ENCODE data around the gene TUBG2. TPM values are rescaled to one million over a fixed set of nuclear protein-coding genes. Genes with fewer than 3 reads are reported as not detected.

The TUBG2 gene
- total and polyA plus RNA-seq, 2 donors (not counting 1 experiment from before 2014, with no cell fraction given), result 16.7 to 19.0 TPM

GRCh38 chr17:42632949-42633444 is 26.1 kb upstream of the TUBG2 start:
- Mint-ChIP-seq H3K9me3 (ENCODE audit: insufficient read depth) (no peaks in the 10 kb centered on the region), H3K27ac (peak overlapping the region; percentile 32), H3K4me1 (no peaks in the 10 kb centered on the region), H3K4me3 (no peak overlapping the region), H3K27me3 (no peaks in the 10 kb centered on the region)
- ChIA-PET CTCF (interaction anchor here (1.5 kb wide), 1 partner anchor 46 kb away, joined by 4 read pairs; no protein-coding TSS in a partner anchor), POLR2A (no interaction called here)
- H3K27ac ChIP-seq (ENCODE audit: low read length in 2 of 2), result no peak overlapping the region
- H2AFZ ChIP-seq (ENCODE audit: insufficient read depth, low read depth, low read length, poor library complexity, severe bottlenecking), result no peak overlapping the region
- no peaks in the 10 kb centered on the region for H3K9me3 ChIP-seq (ENCODE audit: control extremely low read depth in 1 of 3, control insufficient read depth in 2 of 3, insufficient read depth in 1 of 3, low read length in 2 of 3)
- H4K20me1 ChIP-seq (ENCODE audit: control insufficient read depth, insufficient read depth, low read length, poor library complexity, severe bottlenecking), result no peaks in the 10 kb centered on the region
- no peak overlapping the region for H3K9ac ChIP-seq (ENCODE audit: low read length)
- no peaks in the 10 kb centered on the region for H3K4me1 ChIP-seq (ENCODE audit: control insufficient read depth in 2 of 2, insufficient read depth in 2 of 2, low read length in 2 of 2)
- H3K4me3 ChIP-seq (ENCODE audit: control extremely low read depth in 1 of 5, extremely low read depth in 1 of 5, insufficient read depth in 1 of 5, low read depth in 2 of 5, low read length in 4 of 5), result no peak overlapping the region
- 87% methylated on average over 9 of the region's 9 CpGs for WGBS (ENCODE audit: insufficient coverage)
- intact Hi-C loops (cut with micrococcal nuclease), result no loop called here
- DNase-seq, result no peak
- no peaks in the 10 kb centered on the region for H3K36me3 ChIP-seq (replicated peaks in 1 of 2; ENCODE audit: control extremely low read depth in 1 of 2, control insufficient read depth in 1 of 2, extremely low read depth in 1 of 2, insufficient read depth in 2 of 2, low read length in 1 of 2)
- no peak for TF ChIP-seq CTCF (IDR thresholded peaks at IDR 0.05)
- no peak for TF ChIP-seq EZH2 (IDR thresholded peaks at IDR 0.05; ENCODE audit: borderline replicate concordance, insufficient read depth, low read depth, low read length, poor library complexity, severe bottlenecking)
- no peaks in the 10 kb centered on the region for H3K27me3 ChIP-seq (replicated peaks in 1 of 4; ENCODE audit: control extremely low read depth in 1 of 4, control insufficient read depth in 3 of 4, insufficient read depth in 4 of 4, low read length in 3 of 4)
- no peak for ATAC-seq (ENCODE audit: low read depth)
- no peaks in the 10 kb centered on the region for H3K79me2 ChIP-seq (ENCODE audit: control insufficient read depth, insufficient read depth, low read length)
- no peak overlapping the region for H3K4me2 ChIP-seq (replicated peaks; ENCODE audit: low read depth, low read length, poor library complexity, severe bottlenecking)

- Histone ChIP-seq H3K9me3 (ENCODE audit: control extremely low read depth in 1 of 3, control insufficient read depth in 2 of 3, insufficient read depth in 1 of 3, low read length in 2 of 3) (no peaks in the 10 kb centered on the region), H3K27me3 (replicated peaks in 1 of 4; ENCODE audit: control extremely low read depth in 1 of 4, control insufficient read depth in 3 of 4, insufficient read depth in 4 of 4, low read length in 3 of 4) (peaks cover 0 to 13% (median 0%) of the 10 kb centered on the region in 4 experiments), H3K27ac (ENCODE audit: low read length in 2 of 2) (no peak overlapping the region), H3K4me3 (ENCODE audit: control extremely low read depth in 1 of 5, extremely low read depth in 1 of 5, insufficient read depth in 1 of 5, low read depth in 2 of 5, low read length in 4 of 5) (no peak overlapping the region), H3K4me2 (replicated peaks; ENCODE audit: low read depth, low read length, poor library complexity, severe bottlenecking) (no peak overlapping the region), H3K79me2 (ENCODE audit: control insufficient read depth, insufficient read depth, low read length) (no peaks in the 10 kb centered on the region), H3K36me3 (replicated peaks in 1 of 2; ENCODE audit: control extremely low read depth in 1 of 2, control insufficient read depth in 1 of 2, extremely low read depth in 1 of 2, insufficient read depth in 2 of 2, low read length in 1 of 2) (no peaks in the 10 kb centered on the region), H3K4me1 (ENCODE audit: control insufficient read depth in 2 of 2, insufficient read depth in 2 of 2, low read length in 2 of 2) (no peaks in the 10 kb centered on the region), H4K20me1 (ENCODE audit: control insufficient read depth, insufficient read depth, low read length, poor library complexity, severe bottlenecking) (no peaks in the 10 kb centered on the region), H3K9ac (ENCODE audit: low read length) (no peak overlapping the region), H2AFZ (ENCODE audit: insufficient read depth, low read depth, low read length, poor library complexity, severe bottlenecking) (no peak overlapping the region)
- WGBS (ENCODE audit: insufficient coverage), result 84% methylated on average over 6 of the region's 7 CpGs
- H3K4me3 Mint-ChIP-seq, result no peak overlapping the region
- no peak overlapping the region for H3K27ac Mint-ChIP-seq
- DNase-seq, result no peak
- no peaks in the 10 kb centered on the region for H3K9me3 Mint-ChIP-seq (ENCODE audit: insufficient read depth)
- ATAC-seq (ENCODE audit: low read depth), result no peak
- H3K4me1 Mint-ChIP-seq, result no peaks in the 10 kb centered on the region
- peaks cover 8% of the 10 kb centered on the region for H3K27me3 Mint-ChIP-seq
- intact Hi-C loops (cut with micrococcal nuclease), result no loop called here
- POLR2A ChIA-PET, result no interaction called here
- TF ChIP-seq EZH2 (IDR thresholded peaks at IDR 0.05; ENCODE audit: borderline replicate concordance, insufficient read depth, low read depth, low read length, poor library complexity, severe bottlenecking), result no peak
- no peak for TF ChIP-seq CTCF (IDR thresholded peaks at IDR 0.05)
- CTCF ChIA-PET, result no interaction called here
Measured at GRCh38 chr17:42639525-42640113, 19.5 kb upstream of the TUBG2 start.
